ENCODE results near the gene SEC61A1.

The SEC61A1 gene

GRCh38 chr3:128051837-128052594 lies at the start of gene SEC61A1:
Gene SEC61A1, plus strand, starts transcription at chr3:128052437. Its CDS starts 116 bp downstream, at chr3:128052553.
- TF ChIP-seq, protein P1, sequence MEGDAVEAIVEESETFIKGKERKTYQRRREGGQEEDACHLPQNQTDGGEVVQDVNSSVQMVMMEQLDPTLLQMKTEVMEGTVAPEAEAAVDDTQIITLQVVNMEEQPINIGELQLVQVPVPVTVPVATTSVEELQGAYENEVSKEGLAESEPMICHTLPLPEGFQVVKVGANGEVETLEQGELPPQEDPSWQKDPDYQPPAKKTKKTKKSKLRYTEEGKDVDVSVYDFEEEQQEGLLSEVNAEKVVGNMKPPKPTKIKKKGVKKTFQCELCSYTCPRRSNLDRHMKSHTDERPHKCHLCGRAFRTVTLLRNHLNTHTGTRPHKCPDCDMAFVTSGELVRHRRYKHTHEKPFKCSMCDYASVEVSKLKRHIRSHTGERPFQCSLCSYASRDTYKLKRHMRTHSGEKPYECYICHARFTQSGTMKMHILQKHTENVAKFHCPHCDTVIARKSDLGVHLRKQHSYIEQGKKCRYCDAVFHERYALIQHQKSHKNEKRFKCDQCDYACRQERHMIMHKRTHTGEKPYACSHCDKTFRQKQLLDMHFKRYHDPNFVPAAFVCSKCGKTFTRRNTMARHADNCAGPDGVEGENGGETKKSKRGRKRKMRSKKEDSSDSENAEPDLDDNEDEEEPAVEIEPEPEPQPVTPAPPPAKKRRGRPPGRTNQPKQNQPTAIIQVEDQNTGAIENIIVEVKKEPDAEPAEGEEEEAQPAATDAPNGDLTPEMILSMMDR (IDR thresholded peaks at IDR 0.05; ENCODE audit: low read depth, low read length): no peak
- peak within 1 kb of the TSS; percentile 83 for H3K4me3 ChIP-seq (ENCODE audit: low read depth, low read length)

DNA sequence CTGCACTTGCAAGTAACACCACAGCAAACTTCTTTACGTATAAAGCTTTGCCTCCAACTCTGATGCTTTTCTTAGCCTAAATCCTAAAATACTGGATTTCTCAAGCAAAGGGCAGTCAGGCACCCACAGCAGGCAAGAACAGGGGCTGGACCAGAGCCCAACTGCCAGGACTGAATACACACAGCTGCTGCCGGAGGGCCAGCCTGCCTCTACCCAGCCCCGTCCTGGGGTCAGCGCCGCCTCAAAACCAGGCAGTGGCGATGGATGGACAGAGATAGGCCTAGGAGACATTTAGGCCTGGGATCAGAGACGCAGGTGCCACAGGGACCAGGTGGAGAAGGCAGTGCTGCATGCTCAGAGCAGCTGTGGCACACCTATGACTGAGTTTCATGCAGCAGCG lies 47.6 kb upstream of the SEC61A1 start:
- TF ChIP-seq, protein P1 (IDR thresholded peaks at IDR 0.05; ENCODE audit: low read depth, low read length): no peak

DNA sequence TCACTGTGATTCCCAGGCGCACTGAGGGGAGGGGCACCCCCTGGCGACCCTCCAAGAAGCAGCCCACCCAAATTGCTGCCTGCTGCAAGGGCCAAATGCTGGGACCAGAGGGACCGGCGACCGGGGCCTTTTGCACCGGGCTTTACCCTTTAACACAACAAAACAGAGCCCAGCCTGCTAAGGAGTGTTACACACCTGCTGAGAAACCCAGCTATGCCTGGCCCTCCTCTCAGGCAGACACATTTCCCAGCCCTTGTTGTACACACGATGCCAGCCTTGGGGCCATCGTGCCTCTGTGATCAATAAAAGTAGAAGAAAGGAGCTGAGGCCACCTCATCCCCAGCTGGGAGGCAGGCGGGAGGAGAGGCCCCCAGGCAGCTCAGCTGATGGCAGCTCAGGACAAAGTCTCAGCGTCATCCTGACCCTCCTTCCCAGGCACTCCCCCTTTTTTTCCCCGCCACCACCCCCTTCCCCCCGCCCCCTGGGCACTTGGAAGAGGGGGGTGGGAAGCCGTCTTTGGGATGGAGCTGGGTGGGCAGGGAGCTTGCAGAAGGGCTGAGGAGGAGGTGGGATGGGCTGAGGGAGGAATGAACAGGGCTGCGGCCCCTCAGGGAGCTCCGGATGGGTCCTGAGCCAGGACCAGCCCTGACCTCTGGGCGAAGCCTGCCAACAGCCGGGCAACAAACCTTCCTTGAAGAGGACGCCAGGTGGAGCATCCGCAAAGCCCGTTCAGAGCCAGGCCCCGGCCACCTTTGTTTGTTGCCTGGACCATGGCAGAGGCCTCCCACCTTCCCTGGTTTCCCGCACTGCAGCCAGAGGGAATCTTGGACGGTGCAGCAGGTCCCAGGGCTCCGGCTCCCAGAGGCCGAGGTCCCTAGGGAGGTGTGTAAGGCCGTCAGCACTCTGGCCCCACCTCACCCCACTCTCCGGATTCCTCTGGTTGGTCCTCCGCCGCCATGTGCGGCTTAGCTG lies 45.9 kb upstream of the SEC61A1 start:
- TF ChIP-seq, protein P1 (IDR thresholded peaks at IDR 0.05; ENCODE audit: low read depth, low read length): no peak
- H3K4me3 ChIP-seq (ENCODE audit: low read depth, low read length): no peak overlapping the region

More for the DNA sequence above, 47.6 kb upstream of the SEC61A1 start:
- no peak overlapping the region for H3K4me3 ChIP-seq (ENCODE audit: low read depth, low read length)

GRCh38 chr3:128007033-128007424 lies 45.2 kb upstream of the SEC61A1 start:
- TF ChIP-seq, protein P1 (IDR thresholded peaks at IDR 0.05; ENCODE audit: low read depth, low read length): no peak
- H3K4me3 ChIP-seq (ENCODE audit: low read depth, low read length): no peak overlapping the region

GRCh38 chr3:128009952-128010846 lies 42.0 kb upstream of the SEC61A1 start:
- no peak overlapping the region for H3K4me3 ChIP-seq (ENCODE audit: low read depth, low read length)
- TF ChIP-seq, protein P1 (IDR thresholded peaks at IDR 0.05; ENCODE audit: low read depth, low read length): no peak

DNA sequence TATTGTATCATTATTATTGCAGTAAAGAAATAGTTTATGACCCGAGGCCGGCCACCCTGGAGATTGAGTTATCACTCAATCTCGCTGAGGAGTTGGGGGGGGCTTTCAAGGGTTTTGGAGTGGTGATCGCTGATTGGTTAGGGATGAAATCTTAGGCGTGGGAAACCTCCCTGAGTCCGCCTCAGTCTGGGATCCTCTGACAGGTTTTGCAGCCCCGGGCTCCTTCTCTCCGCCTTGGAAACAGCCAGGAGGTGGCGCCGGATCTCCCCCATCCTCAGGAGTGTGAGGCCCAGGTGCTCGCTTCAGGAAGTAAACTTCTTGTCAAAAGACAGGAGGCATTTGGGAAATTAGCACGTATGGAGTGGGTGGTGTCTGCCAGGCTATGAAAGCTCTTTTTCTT lies 41.1 kb upstream of the SEC61A1 start:
- H3K4me3 ChIP-seq (ENCODE audit: low read depth, low read length): no peak overlapping the region

More for the DNA sequence above, 41.1 kb upstream of the SEC61A1 start:
- TF ChIP-seq, protein P1 (IDR thresholded peaks at IDR 0.05; ENCODE audit: low read depth, low read length): no peak
